GM19035 (cell line): ENCODE results near the gene RPS6KA4.

Experiments used
- ATAC-seq: cut with Tn5 transposase; IDR thresholded peaks from one replicate; pipeline ENCODE4 v1.9.1; 2021; ENCODE audit not compliant: unreplicated experiment

RPS6KA4 gene

GRCh38 chr11:64364435-64364834 is 5.5 kb downstream of the RPS6KA4 start:
- no peak for ATAC-seq

- no peak for ATAC-seq
These were observed 5.9 kb downstream of the RPS6KA4 start for GRCh38 chr11:64364911-64365310.

- ATAC-seq: no peak
These were observed 7.8 kb downstream of the RPS6KA4 start for GRCh38 chr11:64366751-64367150.

- ATAC-seq: no peak
These were observed 9.1 kb downstream of the RPS6KA4 start for GRCh38 chr11:64367931-64368672.

GRCh38 chr11:64368673-64369074 is 9.7 kb downstream of the RPS6KA4 start:
- no peak for ATAC-seq

GRCh38 chr11:64369440-64370421 is 10.8 kb downstream of the RPS6KA4 start:
- no peak for ATAC-seq

GRCh38 chr11:64371201-64371600 is 12.2 kb downstream of the RPS6KA4 start:
- ATAC-seq: no peak

GRCh38 chr11:64372021-64372420 is 13.1 kb downstream of the RPS6KA4 start:
- ATAC-seq: no peak

GRCh38 chr11:64372802-64373597 is 14.0 kb downstream of the RPS6KA4 start:
- ATAC-seq: no peak

- ATAC-seq: no peak
These were observed 14.6 kb downstream of the RPS6KA4 start for GRCh38 chr11:64373598-64373974.

- ATAC-seq: no peak
These were observed 17.1 kb downstream of the RPS6KA4 start for GRCh38 chr11:64376071-64376470.

- no peak for ATAC-seq
These were observed 19.4 kb downstream of the RPS6KA4 start for GRCh38 chr11:64378335-64378880.

- ATAC-seq: no peak
These were observed 20.2 kb downstream of the RPS6KA4 start for GRCh38 chr11:64379160-64379559.

GRCh38 chr11:64379817-64380709 is 21.1 kb downstream of the RPS6KA4 start:
- no peak for ATAC-seq

GRCh38 chr11:64381350-64381749 is 22.4 kb downstream of the RPS6KA4 start:
- no peak for ATAC-seq

GRCh38 chr11:64382047-64382446 is 23.1 kb downstream of the RPS6KA4 start:
- ATAC-seq: no peak

- ATAC-seq: no peak
These were observed 23.6 kb downstream of the RPS6KA4 start for GRCh38 chr11:64382586-64382985.

GRCh38 chr11:64383580-64383979 is 24.6 kb downstream of the RPS6KA4 start:
- ATAC-seq: no peak

- no peak for ATAC-seq
These were observed 25.2 kb downstream of the RPS6KA4 start for GRCh38 chr11:64384028-64384737.
